Liver (tissue), 9 donors: ENCODE results near the gene CDKN2B-AS1. TPM values are rescaled to one million over a fixed set of nuclear protein-coding genes. Genes with fewer than 3 reads are reported as not detected.

ENCODE experiments used
- DNase-seq: peaks from one replicate; pipeline ENCODE4 v3.0.0-alpha.2; 2017; ENCODE audit warnings: low spot score
- H3K27ac ChIP-seq, 2 donors: one replicate each; pipeline ENCODE4 v1.7.0; 2013; ENCODE audit warnings: inconsistent platforms in 2 of 2, low read length in 2 of 2, control low read depth in 1 of 2, low read depth in 1 of 2, mild to moderate bottlenecking in 1 of 2
- H3K27me3 ChIP-seq, 4 donors: one replicate each; pipeline versions ENCODE4 v1.6.1 to v1.7.0; 2013; ENCODE audit warnings: low read length in 3 of 4, inconsistent platforms in 1 of 4, mild to moderate bottlenecking in 1 of 4, moderate library complexity in 1 of 4; ENCODE audit not compliant: control insufficient read depth in 4 of 4, insufficient read depth in 4 of 4
- H3K36me3 ChIP-seq, 4 donors: one replicate each; pipeline versions ENCODE4 v1.6.1 to v1.7.0; 2013; ENCODE audit warnings: low read length in 3 of 4, mild to moderate bottlenecking in 3 of 4, low read depth in 1 of 4, moderate library complexity in 1 of 4; ENCODE audit not compliant: control insufficient read depth in 4 of 4, insufficient read depth in 3 of 4
- H3K4me1 ChIP-seq, 4 donors: one replicate each; pipeline versions ENCODE4 v1.6.1 to v1.7.0; 2013; ENCODE audit warnings: low read length in 3 of 4, mild to moderate bottlenecking in 3 of 4, moderate library complexity in 1 of 4; ENCODE audit not compliant: control insufficient read depth in 4 of 4, insufficient read depth in 4 of 4
- H3K4me3 ChIP-seq, 3 donors: one replicate each; pipeline versions ENCODE4 v1.6.1 to v1.7.0; 2013; ENCODE audit warnings: low read length in 3 of 3, control low read depth in 1 of 3, low read depth in 1 of 3, mild to moderate bottlenecking in 1 of 3
- H3K9ac ChIP-seq, 2 donors: one replicate each; pipeline ENCODE4 v1.7.0; 2013; ENCODE audit warnings: low read length in 2 of 2, mild to moderate bottlenecking in 2 of 2, moderate library complexity in 2 of 2, control low read depth in 1 of 2, low read depth in 1 of 2
- H3K9me3 ChIP-seq, 4 donors: one replicate each; pipeline versions ENCODE4 v1.6.1 to v1.7.0; 2013; ENCODE audit warnings: low read length in 3 of 4; ENCODE audit not compliant: control insufficient read depth in 4 of 4
- EGR1 ChIP-seq, 2 donors: IDR thresholded peaks; 2 replicates each; pipeline ENCODE4 v1.6.1; 2016 to 2018; ENCODE audit warnings: antibody characterized with exemption in 2 of 2, low read depth in 2 of 2
- FOXA1 ChIP-seq: IDR thresholded peaks from 2 replicates; pipeline ENCODE4 v1.6.1; 2016; ENCODE audit warnings: antibody characterized with exemption
- FOXA2 ChIP-seq: IDR thresholded peaks from 2 replicates; pipeline ENCODE4 v1.6.1; 2016; ENCODE audit warnings: antibody characterized with exemption
- GABPA ChIP-seq, 2 donors: IDR thresholded peaks in 1 of 2; conservative IDR thresholded peaks in 1 of 2; 2 replicates each; pipeline ENCODE4 v1.6.1; 2016; ENCODE audit warnings: antibody characterized with exemption in 2 of 2, mild to moderate bottlenecking in 1 of 2, moderate library complexity in 1 of 2
- HNF4G ChIP-seq: IDR thresholded peaks from 2 replicates; pipeline ENCODE4 v1.6.1; 2016; ENCODE audit warnings: antibody characterized with exemption
- JUND ChIP-seq, 2 donors: IDR thresholded peaks; 2 replicates each; pipeline ENCODE4 v1.6.1; 2016; ENCODE audit warnings: antibody characterized with exemption in 2 of 2
- RXRA ChIP-seq, 2 donors: IDR thresholded peaks; 2 replicates each; pipeline ENCODE4 v1.6.1; 2017 to 2018; ENCODE audit warnings: antibody characterized with exemption in 2 of 2, mild to moderate bottlenecking in 1 of 2
- SP1 ChIP-seq: IDR thresholded peaks from 2 replicates; pipeline ENCODE4 v1.6.1; 2018; ENCODE audit warnings: antibody characterized with exemption, mild to moderate bottlenecking
- TAF1 ChIP-seq: conservative IDR thresholded peaks from 2 replicates; pipeline ENCODE4 v1.6.1; 2016; ENCODE audit warnings: antibody characterized with exemption, mild to moderate bottlenecking
- YY1 ChIP-seq: IDR thresholded peaks from 2 replicates; pipeline ENCODE4 v1.6.1; 2016; ENCODE audit warnings: antibody characterized with exemption, mild to moderate bottlenecking
- WGBS: extraction: QIAGEN DNeasy Blood & Tissue Kit; methylation state at CpG from one replicate; pipeline ENCODE4 v1.1.7; 2013; 5-methylcytosine and 5-hydroxymethylcytosine counted together
- polyA plus RNA-seq, 2 donors: library from polyadenylated mRNA; stranded (reverse) in 1 of 2; unstranded in 1 of 2; fragments of 200-250 nt in 1 of 2; fragments of >200 nt in 1 of 2; fragmentation: Nextera tagmentation in 1 of 2; extraction: Ambion mirVana in 1 of 2; gene quantifications; one replicate each; pipeline versions ENCODE4 v1.2.1 to v1.2.3, GENCODE V29; 2013 to 2015
- total RNA-seq, 2 donors: library from RNA; depleted of rRNA; stranded (reverse); fragments of >200 nt; gene quantifications; one replicate each; pipeline ENCODE4 v1.2.3, GENCODE V29; 2014
- TF ChIP-seq, protein P1 (sequence below): IDR thresholded peaks from 2 replicates; pipeline ENCODE4 v1.6.1; 2016; ENCODE audit warnings: antibody characterized with exemption
- TF ChIP-seq, protein P2 (sequence below): fragments of 150-350 bp; IDR thresholded peaks from 2 replicates; pipeline ENCODE4 v1.5.1; 2017; ENCODE audit warnings: improper control_type of control experiment, low read depth, low read length; ENCODE audit not compliant: missing input control
- TF ChIP-seq, protein P3 (sequence below): IDR thresholded peaks from 2 replicates; pipeline ENCODE4 v1.6.1; 2016; ENCODE audit warnings: antibody characterized with exemption
- TF ChIP-seq, protein P4 (sequence below): IDR thresholded peaks from 2 replicates; pipeline ENCODE4 v1.6.1; 2016; ENCODE audit warnings: antibody characterized with exemption, mild to moderate bottlenecking
- donor health status: healthy.
- donor health status: healthy.
- donor health status: healthy.
- donor health status: healthy.
- donor health status: healthy.

Gene CDKN2B-AS1
- total and polyA plus RNA-seq, 4 donors, result 0.08 to 0.42 TPM; not detected in 2

DNA sequence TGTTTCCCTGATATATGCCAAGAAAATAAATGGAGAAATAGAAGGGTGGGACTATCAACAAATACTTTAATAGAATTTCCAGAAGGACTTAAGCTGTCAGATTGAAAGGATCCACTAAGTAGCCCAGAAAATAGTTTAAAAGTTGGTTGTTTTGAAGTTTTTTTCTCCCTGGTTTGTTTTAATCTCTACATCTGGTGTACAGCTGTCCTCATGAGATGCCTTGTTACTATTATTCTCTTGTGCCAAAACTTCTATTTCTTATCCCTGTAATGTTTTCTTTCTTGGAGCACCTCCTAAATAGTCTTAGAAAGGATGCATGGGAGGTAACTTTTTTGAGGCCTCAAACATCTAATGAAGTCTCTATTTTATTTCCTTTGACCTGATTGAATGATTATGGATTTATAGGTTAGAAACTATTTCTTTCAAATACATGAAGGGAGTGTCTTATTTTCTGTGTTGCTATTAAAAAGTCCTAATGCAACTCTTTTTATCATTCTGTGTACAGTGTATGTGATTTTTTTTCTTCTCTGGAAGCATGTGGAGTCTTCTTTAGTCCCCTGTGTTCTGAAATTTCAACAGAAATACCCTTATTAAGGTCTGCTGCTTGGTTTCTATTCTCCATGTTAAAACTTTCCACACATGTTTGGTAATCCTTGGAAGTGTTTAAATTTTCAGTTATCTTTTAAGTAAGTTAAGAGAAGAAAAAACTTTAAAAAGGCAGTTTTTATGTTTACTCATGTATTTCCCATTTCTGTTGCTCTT lies 154.5 kb downstream of the CDKN2B-AS1 start:
- Histone ChIP-seq H3K9ac (no peak overlapping the region), H3K27ac (no peak overlapping the region), H3K27me3 (peaks cover 0 to 7% (median 0%) of the 10 kb centered on the region in 4 donors), H3K4me3 (no peak overlapping the region), H3K36me3 (no peaks in the 10 kb centered on the region), H3K4me1 (no peaks in the 10 kb centered on the region), H3K9me3 (no peaks in the 10 kb centered on the region)
- no peak for DNase-seq
- no peak for TF ChIP-seq GABPA (IDR thresholded peaks at IDR 0.05 in 1 of 2, conservative IDR thresholded peaks at IDR 0.05 in 1 of 2)

DNA sequence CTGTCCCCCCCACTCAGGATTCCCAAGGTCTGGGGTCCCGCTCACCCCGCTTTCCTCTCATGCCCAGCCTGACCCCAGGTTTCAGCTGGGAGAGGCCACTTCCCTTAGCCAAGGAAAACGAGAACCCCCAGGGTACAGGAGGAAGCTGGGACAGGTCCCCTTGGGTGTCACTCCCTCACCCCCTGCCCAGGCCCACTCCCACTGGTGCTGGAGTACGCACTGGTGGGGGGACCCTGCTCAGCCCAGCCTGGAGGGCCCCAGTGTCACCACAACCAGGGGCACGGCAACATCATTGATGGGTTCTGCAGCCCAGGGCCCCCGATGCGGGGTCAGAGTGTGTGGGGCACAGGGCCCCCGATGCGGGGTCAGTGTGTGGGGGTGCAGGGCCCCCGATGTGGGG lies 159.5 kb downstream of the CDKN2B-AS1 start:
- Histone ChIP-seq H3K27me3 (no peaks in the 10 kb centered on the region), H3K4me1 (no peaks in the 10 kb centered on the region), H3K9ac (no peak overlapping the region), H3K36me3 (no peaks in the 10 kb centered on the region), H3K27ac (no peak overlapping the region), H3K9me3 (no peaks in the 10 kb centered on the region), H3K4me3 (no peak overlapping the region)
- WGBS, result 98% methylated on average over 10 of the region's 10 CpGs
- DNase-seq, result no peak
- TF ChIP-seq FOXA1 (no peak), EGR1 (IDR thresholded peaks at IDR 0.05; ENCODE audit: low read depth in 2 of 2) (no peak), YY1 (no peak)
- TF ChIP-seq, protein P1, sequence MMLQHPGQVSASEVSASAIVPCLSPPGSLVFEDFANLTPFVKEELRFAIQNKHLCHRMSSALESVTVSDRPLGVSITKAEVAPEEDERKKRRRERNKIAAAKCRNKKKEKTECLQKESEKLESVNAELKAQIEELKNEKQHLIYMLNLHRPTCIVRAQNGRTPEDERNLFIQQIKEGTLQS, result no peak

DNA sequence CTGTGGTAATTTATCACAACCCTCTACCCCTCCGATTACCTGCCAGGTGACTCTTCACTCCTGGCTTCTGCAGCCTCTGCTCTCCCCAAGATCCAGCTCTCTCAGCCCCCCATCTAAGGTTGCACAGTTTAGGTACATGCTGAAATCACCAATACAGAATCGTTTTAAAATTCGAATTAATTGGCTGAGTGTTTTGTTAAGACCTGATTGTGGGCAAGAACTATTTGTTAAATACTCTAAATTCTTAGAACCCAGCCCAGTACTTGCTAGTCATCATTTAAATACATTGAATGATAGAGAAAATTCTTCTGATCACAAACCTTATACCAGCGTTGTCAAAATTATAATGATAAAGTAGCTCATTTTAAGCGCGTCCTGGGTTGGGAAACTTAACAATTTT lies 162.0 kb downstream of the CDKN2B-AS1 start:
- 92% methylated on average over 6 of the region's 6 CpGs for WGBS
- Histone ChIP-seq H3K9ac (no peak overlapping the region), H3K4me3 (no peak overlapping the region), H3K4me1 (no peaks in the 10 kb centered on the region), H3K36me3 (no peaks in the 10 kb centered on the region), H3K27me3 (no peaks in the 10 kb centered on the region), H3K27ac (no peak overlapping the region), H3K9me3 (no peaks in the 10 kb centered on the region)
- no peak for DNase-seq
- TF ChIP-seq TAF1, result no peak
- no peak for TF ChIP-seq HNF4G
- no peak for TF ChIP-seq RXRA (IDR thresholded peaks at IDR 0.05)
- no peak for TF ChIP-seq EGR1 (IDR thresholded peaks at IDR 0.05; ENCODE audit: low read depth in 2 of 2)
- TF ChIP-seq FOXA1, result no peak
- TF ChIP-seq, protein P2, sequence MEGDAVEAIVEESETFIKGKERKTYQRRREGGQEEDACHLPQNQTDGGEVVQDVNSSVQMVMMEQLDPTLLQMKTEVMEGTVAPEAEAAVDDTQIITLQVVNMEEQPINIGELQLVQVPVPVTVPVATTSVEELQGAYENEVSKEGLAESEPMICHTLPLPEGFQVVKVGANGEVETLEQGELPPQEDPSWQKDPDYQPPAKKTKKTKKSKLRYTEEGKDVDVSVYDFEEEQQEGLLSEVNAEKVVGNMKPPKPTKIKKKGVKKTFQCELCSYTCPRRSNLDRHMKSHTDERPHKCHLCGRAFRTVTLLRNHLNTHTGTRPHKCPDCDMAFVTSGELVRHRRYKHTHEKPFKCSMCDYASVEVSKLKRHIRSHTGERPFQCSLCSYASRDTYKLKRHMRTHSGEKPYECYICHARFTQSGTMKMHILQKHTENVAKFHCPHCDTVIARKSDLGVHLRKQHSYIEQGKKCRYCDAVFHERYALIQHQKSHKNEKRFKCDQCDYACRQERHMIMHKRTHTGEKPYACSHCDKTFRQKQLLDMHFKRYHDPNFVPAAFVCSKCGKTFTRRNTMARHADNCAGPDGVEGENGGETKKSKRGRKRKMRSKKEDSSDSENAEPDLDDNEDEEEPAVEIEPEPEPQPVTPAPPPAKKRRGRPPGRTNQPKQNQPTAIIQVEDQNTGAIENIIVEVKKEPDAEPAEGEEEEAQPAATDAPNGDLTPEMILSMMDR, result no peak
- no peak for TF ChIP-seq SP1
- no peak for TF ChIP-seq JUND (IDR thresholded peaks at IDR 0.05)
- TF ChIP-seq, protein P3, sequence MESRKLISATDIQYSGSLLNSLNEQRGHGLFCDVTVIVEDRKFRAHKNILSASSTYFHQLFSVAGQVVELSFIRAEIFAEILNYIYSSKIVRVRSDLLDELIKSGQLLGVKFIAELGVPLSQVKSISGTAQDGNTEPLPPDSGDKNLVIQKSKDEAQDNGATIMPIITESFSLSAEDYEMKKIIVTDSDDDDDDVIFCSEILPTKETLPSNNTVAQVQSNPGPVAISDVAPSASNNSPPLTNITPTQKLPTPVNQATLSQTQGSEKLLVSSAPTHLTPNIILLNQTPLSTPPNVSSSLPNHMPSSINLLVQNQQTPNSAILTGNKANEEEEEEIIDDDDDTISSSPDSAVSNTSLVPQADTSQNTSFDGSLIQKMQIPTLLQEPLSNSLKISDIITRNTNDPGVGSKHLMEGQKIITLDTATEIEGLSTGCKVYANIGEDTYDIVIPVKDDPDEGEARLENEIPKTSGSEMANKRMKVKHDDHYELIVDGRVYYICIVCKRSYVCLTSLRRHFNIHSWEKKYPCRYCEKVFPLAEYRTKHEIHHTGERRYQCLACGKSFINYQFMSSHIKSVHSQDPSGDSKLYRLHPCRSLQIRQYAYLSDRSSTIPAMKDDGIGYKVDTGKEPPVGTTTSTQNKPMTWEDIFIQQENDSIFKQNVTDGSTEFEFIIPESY, result no peak
- TF ChIP-seq, protein P4, sequence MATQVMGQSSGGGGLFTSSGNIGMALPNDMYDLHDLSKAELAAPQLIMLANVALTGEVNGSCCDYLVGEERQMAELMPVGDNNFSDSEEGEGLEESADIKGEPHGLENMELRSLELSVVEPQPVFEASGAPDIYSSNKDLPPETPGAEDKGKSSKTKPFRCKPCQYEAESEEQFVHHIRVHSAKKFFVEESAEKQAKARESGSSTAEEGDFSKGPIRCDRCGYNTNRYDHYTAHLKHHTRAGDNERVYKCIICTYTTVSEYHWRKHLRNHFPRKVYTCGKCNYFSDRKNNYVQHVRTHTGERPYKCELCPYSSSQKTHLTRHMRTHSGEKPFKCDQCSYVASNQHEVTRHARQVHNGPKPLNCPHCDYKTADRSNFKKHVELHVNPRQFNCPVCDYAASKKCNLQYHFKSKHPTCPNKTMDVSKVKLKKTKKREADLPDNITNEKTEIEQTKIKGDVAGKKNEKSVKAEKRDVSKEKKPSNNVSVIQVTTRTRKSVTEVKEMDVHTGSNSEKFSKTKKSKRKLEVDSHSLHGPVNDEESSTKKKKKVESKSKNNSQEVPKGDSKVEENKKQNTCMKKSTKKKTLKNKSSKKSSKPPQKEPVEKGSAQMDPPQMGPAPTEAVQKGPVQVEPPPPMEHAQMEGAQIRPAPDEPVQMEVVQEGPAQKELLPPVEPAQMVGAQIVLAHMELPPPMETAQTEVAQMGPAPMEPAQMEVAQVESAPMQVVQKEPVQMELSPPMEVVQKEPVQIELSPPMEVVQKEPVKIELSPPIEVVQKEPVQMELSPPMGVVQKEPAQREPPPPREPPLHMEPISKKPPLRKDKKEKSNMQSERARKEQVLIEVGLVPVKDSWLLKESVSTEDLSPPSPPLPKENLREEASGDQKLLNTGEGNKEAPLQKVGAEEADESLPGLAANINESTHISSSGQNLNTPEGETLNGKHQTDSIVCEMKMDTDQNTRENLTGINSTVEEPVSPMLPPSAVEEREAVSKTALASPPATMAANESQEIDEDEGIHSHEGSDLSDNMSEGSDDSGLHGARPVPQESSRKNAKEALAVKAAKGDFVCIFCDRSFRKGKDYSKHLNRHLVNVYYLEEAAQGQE, result no peak
- TF ChIP-seq FOXA2, result no peak
- TF ChIP-seq GABPA (IDR thresholded peaks at IDR 0.05 in 1 of 2, conservative IDR thresholded peaks at IDR 0.05 in 1 of 2), result no peak
- no peak for TF ChIP-seq YY1
